Endothelial cell of umbilical vein (primary cell): ENCODE measurements around the gene SIN3A. TPM values are rescaled to one million over a fixed set of nuclear protein-coding genes. Genes with fewer than 3 reads are reported as not detected.

ENCODE experiments used
- BruUV-seq: library from RNA; stranded (reverse); fragments of 400-500 nt; replicated peaks from 2 replicates; lab custom pipeline; 2021; lab: Mats Ljungman, UMichigan
- CTCF ChIA-PET: fragments of 300-600, 350-600 bp; sonication (Branson Sonifier 250); formaldehyde crosslinking; loops from one replicate; lab custom pipeline; 2021; ENCODE audit warnings: antibody characterized with exemption, inconsistent platforms; lab: Charles Lee
- POLR2A ChIA-PET: fragments of 300-600, 350-600 bp; sonication (Branson Sonifier 250); formaldehyde crosslinking; loops from one replicate; lab custom pipeline; 2021; ENCODE audit warnings: antibody characterized with exemption, inconsistent platforms; lab: Charles Lee
- DNase-seq: peaks from one replicate; pipeline ENCODE4 v3.0.0-alpha.2; 2011; ENCODE audit warnings: low read depth, low spot score
- FAIRE-seq: peaks from 2 replicates; lab custom pipeline; 2011; peaks lifted over from hg19 to GRCh38; lab: Jason Lieb, UNC
- H2AFZ ChIP-seq: 2 replicates; pipeline ENCODE4 v1.6.0; 2012; ENCODE audit warnings: low read depth, low read length, control low read depth, inconsistent platforms
- H3K27ac ChIP-seq: 2 replicates; pipeline ENCODE4 v1.5.1; 2011; ENCODE audit warnings: low read depth, mild to moderate bottlenecking, control low read depth, low read length, moderate library complexity; ENCODE audit not compliant: insufficient read depth
- H3K27me3 ChIP-seq, 2 experiments: 2 replicates each; pipeline versions ENCODE4 v1.6.0 to v1.6.1; 2011; ENCODE audit warnings: low read length in 2 of 2, mixed read lengths in 1 of 2; ENCODE audit not compliant: control insufficient read depth in 2 of 2, insufficient read depth in 2 of 2
- H3K36me3 ChIP-seq, 2 experiments: 2 replicates in 1 of 2; 3 replicates in 1 of 2; pipeline ENCODE4 v1.5.1; 2011; ENCODE audit warnings: low read length in 2 of 2, mild to moderate bottlenecking in 1 of 2, moderate library complexity in 1 of 2; ENCODE audit not compliant: control insufficient read depth in 2 of 2, insufficient read depth in 2 of 2; ENCODE audit errors: extremely low read depth in 1 of 2
- H3K4me1 ChIP-seq: 3 replicates; pipeline ENCODE4 v1.5.1; 2011; ENCODE audit warnings: mild to moderate bottlenecking, low read length; ENCODE audit not compliant: control insufficient read depth, insufficient read depth; ENCODE audit errors: extremely low read depth
- H3K4me2 ChIP-seq: 2 replicates; pipeline ENCODE4 v1.6.1; 2011; ENCODE audit warnings: low read length, control low read depth, mixed read lengths; ENCODE audit not compliant: insufficient read depth
- H3K4me3 ChIP-seq, 3 experiments: fragments of 200-600 bp in 1 of 3; sonication (generic), shearing (Covaris generic) in 1 of 3; replicated peaks in 1 of 3; 2 replicates each; pipeline ENCODE4 v1.5.1; 2011 to 2016; ENCODE audit warnings: control low read depth in 3 of 3, low read length in 3 of 3, mild to moderate bottlenecking in 2 of 3, inconsistent platforms in 1 of 3, low read depth in 1 of 3, moderate library complexity in 1 of 3; ENCODE audit not compliant: insufficient read depth in 1 of 3
- H3K79me2 ChIP-seq: 2 replicates; pipeline ENCODE4 v1.6.0; 2012; ENCODE audit warnings: low read length, inconsistent platforms; ENCODE audit not compliant: control insufficient read depth, insufficient read depth
- H3K9ac ChIP-seq: replicated peaks from 2 replicates; pipeline ENCODE3; 2011; ENCODE audit warnings: low read length, control low read depth; ENCODE audit not compliant: insufficient read depth; ENCODE audit errors: extremely low read depth
- H3K9me1 ChIP-seq: replicated peaks from 3 replicates; pipeline ENCODE4 v1.6.0; 2011; ENCODE audit warnings: mild to moderate bottlenecking, low read length; ENCODE audit not compliant: control insufficient read depth, insufficient read depth; ENCODE audit errors: extremely low read depth
- H3K9me3 ChIP-seq: replicated peaks from 2 replicates; pipeline ENCODE4 v1.5.1; 2012; ENCODE audit warnings: low read length, inconsistent platforms; ENCODE audit not compliant: control insufficient read depth, insufficient read depth
- H4K20me1 ChIP-seq: replicated peaks from 2 replicates; pipeline ENCODE3; 2011; ENCODE audit warnings: mild to moderate bottlenecking, low read length; ENCODE audit not compliant: control insufficient read depth, insufficient read depth; ENCODE audit errors: extremely low read depth
- EZH2 ChIP-seq: IDR thresholded peaks from 2 replicates; pipeline ENCODE4 v1.6.1; 2012; ENCODE audit warnings: borderline replicate concordance, low read depth, mild to moderate bottlenecking, moderate library complexity, low read length, inconsistent platforms; ENCODE audit not compliant: severe bottlenecking
- FOS ChIP-seq: IDR thresholded peaks from 2 replicates; pipeline ENCODE4 v1.6.1; 2011; ENCODE audit warnings: mild to moderate bottlenecking, low read length, moderate library complexity, borderline replicate concordance; ENCODE audit not compliant: insufficient read depth
- GATA2 ChIP-seq: IDR thresholded peaks from 2 replicates; pipeline ENCODE4 v1.7.0; 2011; ENCODE audit warnings: low read depth, mild to moderate bottlenecking, moderate library complexity, mixed read lengths, low read length; ENCODE audit not compliant: insufficient read length, insufficient read depth
- JUN ChIP-seq: IDR thresholded peaks from 2 replicates; pipeline ENCODE4 v1.6.1; 2011; ENCODE audit warnings: borderline replicate concordance, low read depth; ENCODE audit not compliant: insufficient read length, insufficient read depth
- MYC ChIP-seq: IDR thresholded peaks from one replicate; pipeline ENCODE4 v1.6.1; 2011; ENCODE audit warnings: mild to moderate bottlenecking, low read depth, low read length
- POLR2A ChIP-seq: IDR thresholded peaks from 2 replicates; pipeline ENCODE4 v1.6.1; 2012; ENCODE audit warnings: low read depth, mild to moderate bottlenecking, control low read depth, low read length
- POLR2AphosphoS5 ChIP-seq: IDR thresholded peaks from 2 replicates; pipeline ENCODE4 v1.6.1; 2012; ENCODE audit warnings: low read depth, mild to moderate bottlenecking, control low read depth, low read length, moderate library complexity; ENCODE audit not compliant: insufficient read depth
- dilution Hi-C: fragments of 300-500 bp; cut with MboI; formaldehyde crosslinking; loops from one replicate; pipeline ENCODE4 v1.15.0; 2019; ENCODE audit warnings: low sequenced_read_pairs; ENCODE audit not compliant: extremely low pct_ligation_motif_present
- intact Hi-C: fragments of 100-400 bp; cut with micrococcal nuclease; formaldehyde crosslinking; loops from one replicate; pipeline ENCODE4 v1.10.0; 2022
- polyA plus RNA-seq, 4 experiments: library from polyadenylated mRNA; depleted of rRNA in 3 of 4; stranded (reverse) in 3 of 4; unstranded in 1 of 4; fragments of >200 nt; gene quantifications; 2 replicates each; pipeline versions ENCODE4 v1.2.1 to v1.2.3, GENCODE V29; 2011 to 2012; ENCODE audit warnings: missing spikeins in 1 of 4
- total RNA-seq: library from RNA; stranded (reverse); gene quantifications from 2 replicates; pipeline ENCODE4 v1.2.3, GENCODE V29; 2021
- TF ChIP-seq, protein P1 (sequence below): IDR thresholded peaks from 2 replicates; pipeline ENCODE4 v1.6.1; 2011; ENCODE audit not compliant: insufficient read depth, insufficient read length
- TF ChIP-seq, protein P2 (sequence below), 2 donors: IDR thresholded peaks; 1 replicate in 1 of 2; 2 replicates in 1 of 2; pipeline ENCODE4 v1.5.1; 2011; ENCODE audit warnings: low read length in 2 of 2, mild to moderate bottlenecking in 2 of 2, moderate library complexity in 2 of 2, control low read depth in 1 of 2, inconsistent platforms in 1 of 2, low read depth in 1 of 2; ENCODE audit not compliant: insufficient read depth in 1 of 2; ENCODE audit errors: extremely low read depth in 1 of 2

The SIN3A gene
- total and polyA plus RNA-seq, 2 donors (not counting 3 experiments of a cell fraction or from before 2014, with no cell fraction given), result 30.6 to 44.5 TPM

DNA sequence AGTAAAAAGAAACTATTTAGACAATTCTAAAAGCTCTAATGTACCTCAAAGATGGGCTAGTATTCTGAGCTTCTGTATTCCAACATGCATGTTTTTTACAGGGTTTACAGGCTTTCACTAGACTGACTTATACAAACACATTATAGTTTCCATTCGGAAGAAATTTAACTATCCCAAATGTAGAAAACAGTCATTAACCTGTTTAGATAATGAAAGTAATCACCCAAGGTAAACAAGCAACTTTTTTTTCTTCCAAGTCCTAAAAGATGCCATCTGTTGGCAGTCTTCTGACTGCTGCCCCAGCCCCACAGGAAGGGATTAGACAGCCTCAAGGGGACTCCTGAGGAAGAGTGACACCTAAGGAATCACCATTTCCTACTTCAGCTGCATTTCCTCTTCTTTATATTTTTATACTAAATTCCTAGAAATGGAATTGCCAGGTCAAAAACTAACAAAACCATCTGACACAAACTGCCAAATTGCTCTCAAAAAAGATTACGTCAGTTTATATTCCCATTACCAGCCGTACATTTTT, 25.5 kb downstream of the SIN3A start:
- CTCF ChIA-PET, result interaction anchor here (0.6 kb wide), 1 partner anchor 38 kb away, joined by 3 read pairs; no protein-coding TSS in a partner anchor

More for the DNA sequence above, 25.5 kb downstream of the SIN3A start:
- H4K20me1 ChIP-seq, result no peaks in the 10 kb centered on the region
- intact Hi-C loops (no loop called here), dilution Hi-C loops (no loop called here)
- POLR2A ChIA-PET, result no interaction called here
- H3K9me1 ChIP-seq, result no peaks in the 10 kb centered on the region
- no peak overlapping the region for H3K9ac ChIP-seq
- H3K4me1 ChIP-seq, result peaks cover 3% of the 10 kb centered on the region
- peak; percentile 50 for FAIRE-seq
- TF ChIP-seq, protein P1, sequence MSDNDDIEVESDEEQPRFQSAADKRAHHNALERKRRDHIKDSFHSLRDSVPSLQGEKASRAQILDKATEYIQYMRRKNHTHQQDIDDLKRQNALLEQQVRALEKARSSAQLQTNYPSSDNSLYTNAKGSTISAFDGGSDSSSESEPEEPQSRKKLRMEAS, result no peak
- TF ChIP-seq FOS (no peak), JUN (no peak), EZH2 (no peak), POLR2AphosphoS5 (no peak), GATA2 (no peak), MYC (no peak), POLR2A (no peak)
- TF ChIP-seq, protein P2, sequence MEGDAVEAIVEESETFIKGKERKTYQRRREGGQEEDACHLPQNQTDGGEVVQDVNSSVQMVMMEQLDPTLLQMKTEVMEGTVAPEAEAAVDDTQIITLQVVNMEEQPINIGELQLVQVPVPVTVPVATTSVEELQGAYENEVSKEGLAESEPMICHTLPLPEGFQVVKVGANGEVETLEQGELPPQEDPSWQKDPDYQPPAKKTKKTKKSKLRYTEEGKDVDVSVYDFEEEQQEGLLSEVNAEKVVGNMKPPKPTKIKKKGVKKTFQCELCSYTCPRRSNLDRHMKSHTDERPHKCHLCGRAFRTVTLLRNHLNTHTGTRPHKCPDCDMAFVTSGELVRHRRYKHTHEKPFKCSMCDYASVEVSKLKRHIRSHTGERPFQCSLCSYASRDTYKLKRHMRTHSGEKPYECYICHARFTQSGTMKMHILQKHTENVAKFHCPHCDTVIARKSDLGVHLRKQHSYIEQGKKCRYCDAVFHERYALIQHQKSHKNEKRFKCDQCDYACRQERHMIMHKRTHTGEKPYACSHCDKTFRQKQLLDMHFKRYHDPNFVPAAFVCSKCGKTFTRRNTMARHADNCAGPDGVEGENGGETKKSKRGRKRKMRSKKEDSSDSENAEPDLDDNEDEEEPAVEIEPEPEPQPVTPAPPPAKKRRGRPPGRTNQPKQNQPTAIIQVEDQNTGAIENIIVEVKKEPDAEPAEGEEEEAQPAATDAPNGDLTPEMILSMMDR (IDR thresholded peaks at IDR 0.05; ENCODE audit: extremely low read depth in 1 of 2, insufficient read depth in 1 of 2, low read depth in 1 of 2, low read length in 2 of 2), result no peak
- DNase-seq, result peak; percentile 2
- no peak overlapping the region for H3K27ac ChIP-seq
- BruUV-seq, result no TSS peak
- peaks cover 3 to 12% of the 10 kb centered on the region in 2 experiments for H3K36me3 ChIP-seq
- peaks cover 2% of the 10 kb centered on the region for H3K79me2 ChIP-seq
- H2AFZ ChIP-seq, result no peak overlapping the region
- no peaks in the 10 kb centered on the region for H3K9me3 ChIP-seq
- H3K4me2 ChIP-seq, result no peak overlapping the region
- no peak overlapping the region for H3K4me3 ChIP-seq
- no peaks in the 10 kb centered on the region for H3K27me3 ChIP-seq
